Hepatic stellate cell (primary cell): Measurements from ENCODE around the gene TMEM267.
"Not testable (repeated sequence)": the region's sequence is repeated elsewhere in the genome, so short reads cannot be mapped to it uniquely, and the experiment has no call there.

Source experiments
- DNase-seq: peaks from one replicate; pipeline ENCODE4 v3.0.0; 2011; ENCODE audit warnings: low spot score

The TMEM267 gene

GRCh38 chr5:43456556-43456955 is 27.1 kb downstream of the TMEM267 start:
- DNase-seq = no peak

- DNase-seq = not testable (repeated sequence)
These were observed 42.1 kb downstream of the TMEM267 start for GRCh38 chr5:43441575-43441974.

GRCh38 chr5:43437062-43437660 is 46.5 kb downstream of the TMEM267 start:
- DNase-seq = no peak

GRCh38 chr5:43433382-43433781 is 50.3 kb downstream of the TMEM267 start:
- DNase-seq = no peak

- peak; percentile 27 for DNase-seq
These were observed 50.9 kb downstream of the TMEM267 start for GRCh38 chr5:43432486-43433375.

GRCh38 chr5:43429706-43430105 is 54.0 kb downstream of the TMEM267 start:
- no peak for DNase-seq

- no peak for DNase-seq
These were observed 54.6 kb downstream of the TMEM267 start for GRCh38 chr5:43429016-43429415.

GRCh38 chr5:43427306-43427705 is 56.4 kb downstream of the TMEM267 start:
- DNase-seq = no peak

GRCh38 chr5:43425983-43426382 is 57.7 kb downstream of the TMEM267 start:
- DNase-seq = peak; percentile 36

- DNase-seq = not testable (repeated sequence)
These were observed 60.6 kb downstream of the TMEM267 start for GRCh38 chr5:43423086-43423485.

- no peak for DNase-seq
These were observed 61.5 kb downstream of the TMEM267 start for GRCh38 chr5:43422143-43422542.

GRCh38 chr5:43421450-43422133 is 62.1 kb downstream of the TMEM267 start:
- no peak for DNase-seq

GRCh38 chr5:43420241-43420640 is 63.4 kb downstream of the TMEM267 start:
- no peak for DNase-seq

GRCh38 chr5:43418561-43418960 is 65.1 kb downstream of the TMEM267 start:
- no peak for DNase-seq

GRCh38 chr5:43416803-43417394 is 66.8 kb downstream of the TMEM267 start:
- no peak for DNase-seq

- no peak for DNase-seq
These were observed 67.5 kb downstream of the TMEM267 start for GRCh38 chr5:43415935-43416802.

GRCh38 chr5:43413966-43414365 is 69.7 kb downstream of the TMEM267 start:
- DNase-seq = no peak

GRCh38 chr5:43412644-43413043 is 71.0 kb downstream of the TMEM267 start:
- DNase-seq = no peak

GRCh38 chr5:43412156-43412555 is 71.5 kb downstream of the TMEM267 start, which contains the start of gene CCL28:
CCL28 (minus strand) TSS chr5:43412391; CDS start chr5:43412316, 75 bp downstream.
- DNase-seq = no peak

GRCh38 chr5:43411495-43411894 is 72.2 kb downstream of the TMEM267 start:
- DNase-seq = no peak

GRCh38 chr5:43410414-43410813 is 73.3 kb downstream of the TMEM267 start:
- no peak for DNase-seq
